HG03097 (cell line): ENCODE measurements around the gene TFF3.

Experiments
- ATAC-seq: cut with Tn5 transposase; IDR thresholded peaks from one replicate; pipeline ENCODE4 v1.9.1; 2021; ENCODE audit not compliant: unreplicated experiment, low FRiP score

Gene TFF3

DNA sequence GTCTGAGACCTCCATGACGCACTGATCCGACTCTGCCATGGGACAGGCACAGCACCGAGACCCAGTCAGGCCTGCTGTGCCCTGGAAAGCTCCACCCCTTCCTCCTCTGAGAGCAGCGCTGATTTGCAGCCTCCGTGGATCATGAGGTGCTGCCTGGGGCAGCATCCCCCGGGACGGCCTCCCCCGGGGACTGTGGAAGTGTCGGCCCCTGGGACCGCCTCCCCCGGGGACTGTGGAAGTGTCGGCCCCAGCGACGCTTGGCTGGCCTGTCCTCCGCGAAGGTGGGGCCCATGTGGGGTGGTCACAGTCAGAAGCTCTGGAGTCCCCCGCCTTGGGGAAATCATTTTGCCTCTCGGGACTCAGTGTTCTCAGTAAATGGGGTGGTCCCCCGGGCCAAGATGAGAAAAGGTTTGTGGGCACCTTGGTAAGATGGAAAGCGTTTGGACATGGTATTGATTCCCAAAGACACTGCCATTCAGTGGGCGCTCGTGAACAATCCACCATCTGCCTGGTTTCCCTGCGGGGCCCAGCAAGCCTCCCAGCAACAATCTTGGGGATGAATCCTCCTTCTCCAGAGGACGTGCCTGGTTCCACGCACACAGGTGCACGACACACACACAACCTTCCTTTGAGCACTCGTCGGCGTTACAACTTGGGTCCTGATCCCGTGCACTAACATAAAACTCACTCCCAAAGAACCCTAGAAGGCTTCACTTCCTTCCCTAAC, 32.6 kb upstream of the TFF3 start:
- ATAC-seq = no peak

DNA sequence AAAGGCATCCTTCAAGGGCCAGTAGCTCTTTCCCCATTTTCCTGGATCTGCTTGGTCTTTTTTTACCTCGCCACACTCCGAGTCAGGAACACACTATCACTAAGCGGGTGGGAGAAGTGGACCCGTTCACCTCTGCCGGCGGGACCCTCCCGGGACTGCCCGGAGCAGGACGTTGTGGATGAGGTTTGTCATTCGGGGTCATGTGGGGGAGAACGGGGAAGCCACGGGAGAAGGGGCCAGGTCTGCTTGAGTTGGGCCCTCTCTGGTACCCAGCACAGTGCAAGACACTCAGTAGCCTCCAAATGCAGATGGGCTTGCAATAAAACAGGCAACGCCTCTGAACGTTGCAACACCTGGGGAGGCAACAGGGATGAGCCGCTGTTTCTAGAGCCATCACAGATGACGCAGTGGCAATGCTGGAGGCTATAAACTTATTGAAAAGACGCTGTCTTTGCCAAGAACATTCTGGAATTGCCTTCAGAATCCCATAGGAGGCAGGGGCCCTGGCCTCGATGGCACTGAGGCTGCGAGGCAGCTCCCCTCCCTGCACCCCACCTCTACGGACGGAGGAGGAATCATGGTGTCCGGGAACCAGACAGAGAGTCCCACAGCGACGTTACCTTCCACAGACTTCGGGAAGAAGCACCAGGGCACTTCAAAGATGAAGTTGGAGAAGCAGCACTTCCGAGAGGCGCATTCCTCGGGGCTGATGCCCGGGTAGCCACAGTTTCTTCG, 31.8 kb upstream of the TFF3 start:
- ATAC-seq = no peak

- no peak for ATAC-seq
Measured at GRCh38 chr21:42346441-42346840, 31.2 kb upstream of the TFF3 start.

GRCh38 chr21:42344631-42345030, 29.4 kb upstream of the TFF3 start:
- ATAC-seq = no peak

- ATAC-seq = no peak
Measured at GRCh38 chr21:42343963-42344510, 28.8 kb upstream of the TFF3 start.

GRCh38 chr21:42343556-42343955, 28.3 kb upstream of the TFF3 start:
- ATAC-seq = no peak

DNA sequence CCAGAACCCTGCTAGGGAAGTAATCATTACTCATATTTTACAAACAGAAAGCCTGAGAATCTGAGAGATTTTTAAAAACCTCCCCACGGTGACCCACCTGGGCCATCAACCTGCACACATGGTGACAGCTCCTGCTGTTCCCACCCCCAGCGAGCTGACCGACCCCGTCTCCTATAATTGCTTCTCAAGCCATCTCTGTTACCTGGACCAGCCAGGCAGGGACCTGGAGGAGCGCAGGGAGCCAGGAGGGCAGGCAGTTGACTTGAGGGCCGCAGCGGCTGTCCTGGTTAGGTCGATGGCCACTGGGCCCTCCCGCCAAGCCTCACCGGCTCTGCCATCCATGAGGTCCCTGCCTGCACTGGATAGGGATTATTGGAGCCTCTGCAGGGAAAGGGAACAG, 27.9 kb upstream of the TFF3 start:
- no peak for ATAC-seq

DNA sequence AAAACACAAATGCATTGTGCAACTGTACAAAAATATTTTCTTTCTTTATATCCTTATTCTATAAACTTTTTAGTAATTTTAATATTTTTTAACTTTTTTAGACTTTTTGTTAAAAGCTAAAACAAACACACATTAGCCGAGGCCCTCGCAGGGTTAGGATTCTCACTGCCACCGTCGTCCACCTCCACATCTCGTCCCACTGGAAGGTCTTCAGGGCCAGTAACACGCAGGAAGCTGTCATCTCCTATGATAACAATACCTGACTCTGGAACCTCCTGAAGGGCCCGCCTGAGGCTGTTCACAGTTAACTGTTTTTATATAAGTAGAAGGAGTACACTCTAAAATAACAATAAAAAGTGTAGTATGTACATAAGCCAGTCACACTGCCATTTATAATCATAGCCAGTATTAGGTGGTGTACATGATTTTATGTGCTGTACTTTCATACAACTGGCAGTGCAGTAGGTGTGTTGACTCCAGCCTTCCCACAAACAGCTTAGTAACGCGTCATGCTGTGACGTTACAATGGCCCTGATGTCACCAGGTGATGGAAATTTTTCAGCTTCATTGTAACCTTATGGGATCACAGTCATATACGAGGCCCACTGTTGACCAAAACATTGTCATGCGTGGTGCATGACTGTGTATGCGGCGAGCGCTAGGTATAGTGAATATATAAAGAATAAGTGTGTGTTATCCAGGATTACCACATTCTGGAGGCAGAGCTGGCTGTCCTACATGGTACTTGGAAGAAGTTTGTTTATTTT, 26.8 kb upstream of the TFF3 start:
- no peak for ATAC-seq

GRCh38 chr21:42340187-42341050, 25.2 kb upstream of the TFF3 start:
- ATAC-seq = no peak

GRCh38 chr21:42338729-42339715, 23.8 kb upstream of the TFF3 start:
- ATAC-seq = no peak

DNA sequence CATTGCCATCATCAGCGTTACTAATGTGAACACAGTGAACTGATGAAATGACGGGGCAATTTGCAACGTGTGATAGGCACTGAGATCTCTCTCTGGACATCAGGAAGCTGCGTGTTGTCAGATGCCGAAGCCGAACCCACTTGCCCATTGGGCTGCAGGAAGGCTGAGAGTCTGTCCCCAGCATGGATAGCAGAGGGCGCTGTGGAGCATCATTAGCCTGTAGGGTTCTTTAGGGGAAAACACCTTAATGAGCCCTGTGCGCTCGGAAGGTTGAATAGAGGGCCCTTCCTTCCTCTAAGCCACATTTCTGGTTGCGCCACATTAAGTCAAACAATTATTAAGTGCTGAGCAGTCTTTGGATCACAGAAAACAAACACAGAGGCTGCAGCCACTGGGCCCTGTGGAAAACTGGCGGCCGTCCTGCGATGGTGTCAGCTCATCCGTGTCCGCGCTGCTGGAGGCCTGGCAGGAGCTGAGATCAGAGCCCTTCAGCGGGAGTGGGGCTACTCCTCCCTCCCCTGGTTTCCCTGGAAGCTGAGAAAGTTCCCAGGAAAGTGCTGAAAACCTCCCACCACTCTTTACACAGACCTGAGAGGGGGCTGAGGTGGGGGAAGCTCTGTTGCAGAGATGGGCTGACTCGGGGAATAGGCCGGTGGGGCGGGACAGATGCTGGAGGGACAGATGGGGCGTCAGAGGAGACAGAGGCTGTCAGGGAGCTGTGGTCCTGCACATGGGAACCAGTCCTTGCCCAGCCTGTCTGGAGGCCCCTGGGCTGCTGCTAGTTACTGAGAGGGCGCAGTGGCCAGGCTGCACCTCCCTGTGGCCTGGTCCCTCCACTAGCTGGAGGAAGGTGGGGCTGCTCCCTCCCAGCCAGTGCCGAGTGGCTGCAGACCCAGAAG, 22.9 kb upstream of the TFF3 start:
- ATAC-seq = no peak

DNA sequence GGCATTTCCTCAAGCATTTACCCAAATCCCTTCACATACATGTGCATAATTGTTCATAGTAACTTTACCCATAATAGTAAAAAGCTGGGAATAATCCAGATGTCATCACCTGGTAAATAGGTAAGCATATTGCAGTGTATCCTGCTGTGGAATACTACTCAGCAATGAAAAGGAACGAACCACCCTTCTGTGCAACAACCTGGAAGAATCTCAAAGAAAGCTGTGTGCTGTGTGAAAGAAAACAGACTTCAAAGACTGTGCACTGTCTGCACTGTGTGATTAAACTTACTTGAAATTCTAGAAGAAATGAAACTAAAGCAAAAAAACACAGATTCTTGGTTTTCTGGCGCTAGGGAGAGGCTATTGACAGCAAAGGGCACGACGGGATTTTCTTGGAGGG, 22.1 kb upstream of the TFF3 start:
- no peak for ATAC-seq

GRCh38 chr21:42336054-42336453, 20.8 kb upstream of the TFF3 start:
- ATAC-seq = no peak

- ATAC-seq = no peak
Measured at GRCh38 chr21:42332557-42333317, 17.5 kb upstream of the TFF3 start.

- no peak for ATAC-seq
Measured at GRCh38 chr21:42331660-42332059, 16.5 kb upstream of the TFF3 start.

- ATAC-seq = no peak
Measured at GRCh38 chr21:42330380-42331371, 15.5 kb upstream of the TFF3 start.
